Measurements from ENCODE around the gene COX7A2L.

Gene COX7A2L

DNA sequence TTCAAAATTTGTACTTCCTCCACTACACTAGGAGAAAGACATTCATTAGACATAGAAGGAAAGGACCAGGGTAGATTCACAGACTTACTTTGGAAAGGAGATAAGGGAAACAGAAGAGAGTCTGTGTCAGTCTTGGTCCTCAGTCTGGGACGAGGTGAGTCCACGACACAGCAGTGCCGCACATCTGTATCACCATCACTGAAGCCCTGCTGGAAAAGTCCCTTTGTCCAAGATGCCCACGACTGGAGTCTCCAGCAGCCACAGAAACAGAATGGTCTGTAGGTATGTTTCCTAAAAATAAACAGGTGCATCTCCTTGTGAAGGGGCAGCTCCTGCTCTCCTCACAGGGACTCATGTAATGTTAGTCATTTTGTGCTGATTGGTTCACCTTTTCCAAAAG is 27.4 kb downstream of the COX7A2L start:
- TF ChIP-seq EZH2phosphoT487 (conservative IDR thresholded peaks at IDR 0.05; ENCODE audit: low read length) = no peak
- TF ChIP-seq, protein P1, sequence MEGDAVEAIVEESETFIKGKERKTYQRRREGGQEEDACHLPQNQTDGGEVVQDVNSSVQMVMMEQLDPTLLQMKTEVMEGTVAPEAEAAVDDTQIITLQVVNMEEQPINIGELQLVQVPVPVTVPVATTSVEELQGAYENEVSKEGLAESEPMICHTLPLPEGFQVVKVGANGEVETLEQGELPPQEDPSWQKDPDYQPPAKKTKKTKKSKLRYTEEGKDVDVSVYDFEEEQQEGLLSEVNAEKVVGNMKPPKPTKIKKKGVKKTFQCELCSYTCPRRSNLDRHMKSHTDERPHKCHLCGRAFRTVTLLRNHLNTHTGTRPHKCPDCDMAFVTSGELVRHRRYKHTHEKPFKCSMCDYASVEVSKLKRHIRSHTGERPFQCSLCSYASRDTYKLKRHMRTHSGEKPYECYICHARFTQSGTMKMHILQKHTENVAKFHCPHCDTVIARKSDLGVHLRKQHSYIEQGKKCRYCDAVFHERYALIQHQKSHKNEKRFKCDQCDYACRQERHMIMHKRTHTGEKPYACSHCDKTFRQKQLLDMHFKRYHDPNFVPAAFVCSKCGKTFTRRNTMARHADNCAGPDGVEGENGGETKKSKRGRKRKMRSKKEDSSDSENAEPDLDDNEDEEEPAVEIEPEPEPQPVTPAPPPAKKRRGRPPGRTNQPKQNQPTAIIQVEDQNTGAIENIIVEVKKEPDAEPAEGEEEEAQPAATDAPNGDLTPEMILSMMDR (IDR thresholded peaks at IDR 0.05; ENCODE audit: insufficient read depth, low read length, poor library complexity, severe bottlenecking) = no peak
- H3K9me3 ChIP-seq (ENCODE audit: insufficient read depth, low read length) = no peaks in the 10 kb centered on the region
- no peaks in the 10 kb centered on the region for H3K9me2 ChIP-seq (replicated peaks; ENCODE audit: insufficient read depth, low read length)
- no peak overlapping the region for H3K4me2 ChIP-seq (ENCODE audit: low read depth, low read length, poor library complexity, severe bottlenecking)
- H3K9ac ChIP-seq (ENCODE audit: low read length) = no peak overlapping the region
- no peaks in the 10 kb centered on the region for H4K20me1 ChIP-seq (ENCODE audit: low read depth, low read length)
- no peaks in the 10 kb centered on the region for H3K79me2 ChIP-seq (ENCODE audit: insufficient read depth, low read length)
- H2AFZ ChIP-seq (ENCODE audit: low read depth, low read length, severe bottlenecking) = no peak overlapping the region
- no peaks in the 10 kb centered on the region; the same call in 1 of the 2 replicates for H3F3A ChIP-seq (ENCODE audit: insufficient read depth)
- peaks cover 11% of the 10 kb centered on the region; the same call in 1 of the 2 replicates for H3K36me3 ChIP-seq (ENCODE audit: low read length)
- no peak overlapping the region for H3K4me3 ChIP-seq (ENCODE audit: insufficient read depth, low read length, poor library complexity, severe bottlenecking)
- no peak overlapping the region for H3K27ac ChIP-seq (ENCODE audit: low read depth, low read length)
- no peaks in the 10 kb centered on the region for H3K27me3 ChIP-seq (ENCODE audit: low read length)

DNA sequence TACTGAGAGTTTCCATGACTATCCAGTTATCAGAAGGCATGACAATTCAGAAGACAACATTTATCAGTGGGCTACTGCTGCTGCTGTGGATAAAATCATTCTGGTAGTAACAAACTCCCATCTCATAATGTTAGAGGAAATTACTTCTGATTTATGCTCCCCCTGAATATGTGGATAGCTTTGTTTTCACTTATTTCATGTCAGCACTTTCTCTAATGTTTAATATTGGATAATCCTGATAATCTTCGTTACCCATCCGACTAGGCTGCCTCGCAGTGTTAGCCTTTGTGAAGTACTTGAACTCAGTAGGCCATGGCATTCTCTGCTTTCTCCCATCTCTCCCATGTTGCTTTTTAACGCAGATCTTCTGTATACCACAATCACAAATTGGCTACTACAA is 28.4 kb downstream of the COX7A2L start:
- TF ChIP-seq, protein P1 (IDR thresholded peaks at IDR 0.05; ENCODE audit: insufficient read depth, low read length, poor library complexity, severe bottlenecking) = no peak
- TF ChIP-seq EZH2phosphoT487 (conservative IDR thresholded peaks at IDR 0.05; ENCODE audit: low read length) = no peak
- peaks cover 11% of the 10 kb centered on the region; the same call in 1 of the 2 replicates for H3K36me3 ChIP-seq (ENCODE audit: low read length)

DNA sequence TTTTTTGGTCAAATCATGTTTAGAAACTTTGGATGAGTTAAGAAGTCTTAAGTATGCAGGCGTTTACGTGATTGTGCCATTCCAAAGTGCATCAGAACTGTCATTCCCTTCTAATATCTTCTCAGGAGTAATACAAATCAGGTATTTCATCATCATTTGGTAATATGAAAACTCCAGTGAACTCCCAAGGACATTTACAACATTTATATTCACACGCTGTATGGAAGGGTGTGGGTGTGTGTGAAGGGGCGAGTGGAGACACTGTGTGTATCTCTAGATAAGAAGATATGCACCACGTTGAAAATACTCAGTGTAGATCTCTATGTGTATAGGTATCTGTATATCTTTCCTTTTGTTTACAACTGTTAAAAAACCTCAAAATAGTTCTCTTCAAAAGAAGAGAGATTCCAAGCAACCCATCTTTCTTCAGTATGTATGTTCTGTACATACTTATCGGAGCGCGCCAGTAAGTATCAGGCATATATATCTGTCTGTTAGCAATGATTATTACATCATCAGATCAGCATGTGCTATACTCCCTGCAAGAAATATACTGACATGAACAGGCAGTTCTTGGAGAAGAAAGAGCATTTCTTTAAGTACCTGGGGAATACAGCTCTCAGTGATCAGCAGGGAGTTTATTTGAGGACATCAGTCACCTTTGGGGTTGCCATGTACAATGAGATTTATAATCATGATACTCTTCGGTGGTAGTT is 29.3 kb downstream of the COX7A2L start:
- H3K36me3 ChIP-seq (ENCODE audit: low read length) = peaks cover 11% of the 10 kb centered on the region; the same call in 1 of the 2 replicates
- H3K27me3 ChIP-seq (ENCODE audit: low read length) = no peaks in the 10 kb centered on the region
- no peak overlapping the region for H3K27ac ChIP-seq (ENCODE audit: low read depth, low read length)
- no peak for TF ChIP-seq EZH2phosphoT487 (conservative IDR thresholded peaks at IDR 0.05; ENCODE audit: low read length)
- TF ChIP-seq, protein P1 (IDR thresholded peaks at IDR 0.05; ENCODE audit: insufficient read depth, low read length, poor library complexity, severe bottlenecking) = no peak
- H3F3A ChIP-seq (ENCODE audit: insufficient read depth) = peaks cover 6% of the 10 kb centered on the region; the same call in 1 of the 2 replicates
- H3K9me2 ChIP-seq (replicated peaks; ENCODE audit: insufficient read depth, low read length) = no peaks in the 10 kb centered on the region
- no peaks in the 10 kb centered on the region for H3K79me2 ChIP-seq (ENCODE audit: insufficient read depth, low read length)
- no peaks in the 10 kb centered on the region for H4K20me1 ChIP-seq (ENCODE audit: low read depth, low read length)
- no peak overlapping the region for H2AFZ ChIP-seq (ENCODE audit: low read depth, low read length, severe bottlenecking)
- H3K9me3 ChIP-seq (ENCODE audit: insufficient read depth, low read length) = no peaks in the 10 kb centered on the region
- H3K4me2 ChIP-seq (ENCODE audit: low read depth, low read length, poor library complexity, severe bottlenecking) = no peak overlapping the region
- no peak overlapping the region for H3K9ac ChIP-seq (ENCODE audit: low read length)
- H3K4me3 ChIP-seq (ENCODE audit: insufficient read depth, low read length, poor library complexity, severe bottlenecking) = no peak overlapping the region

More for the DNA sequence above, 28.4 kb downstream of the COX7A2L start:
- Histone ChIP-seq H3K27me3 (ENCODE audit: low read length) (no peaks in the 10 kb centered on the region), H3K9me3 (ENCODE audit: insufficient read depth, low read length) (no peaks in the 10 kb centered on the region), H2AFZ (ENCODE audit: low read depth, low read length, severe bottlenecking) (no peak overlapping the region), H3F3A (ENCODE audit: insufficient read depth) (no peaks in the 10 kb centered on the region; the same call in 1 of the 2 replicates), H3K9me2 (replicated peaks; ENCODE audit: insufficient read depth, low read length) (no peaks in the 10 kb centered on the region), H3K27ac (ENCODE audit: low read depth, low read length) (no peak overlapping the region), H3K4me2 (ENCODE audit: low read depth, low read length, poor library complexity, severe bottlenecking) (no peak overlapping the region), H4K20me1 (ENCODE audit: low read depth, low read length) (no peaks in the 10 kb centered on the region), H3K4me3 (ENCODE audit: insufficient read depth, low read length, poor library complexity, severe bottlenecking) (no peak overlapping the region), H3K79me2 (ENCODE audit: insufficient read depth, low read length) (no peaks in the 10 kb centered on the region), H3K9ac (ENCODE audit: low read length) (no peak overlapping the region)

Data from SU-DHL-6 (cell line).